ENCODE results near the gene RNF31. TPM values are rescaled to one million over a fixed set of nuclear protein-coding genes. Genes with fewer than 3 reads are reported as not detected.
A peak's percentile ranks its signal among the peaks of the same experiment; 100 is the strongest.

Gene RNF31
- total RNA-seq, 2 donors from 2014 or later: 56.6 to 86.7 TPM

- Mint-ChIP-seq H3K27me3 (no peaks in the 10 kb centered on the region), H3K27ac (no peak overlapping the region), H3K4me1 (peaks cover 13% of the 10 kb centered on the region), H3K9me3 (no peaks in the 10 kb centered on the region), H3K36me3 (ENCODE audit: low read depth) (no peaks in the 10 kb centered on the region), H3K4me3 (no peak overlapping the region)
- ATAC-seq (replicated peaks): no peak
Observed at GRCh38 chr14:24129410-24129998, 17.8 kb upstream of the RNF31 start.

- Mint-ChIP-seq H3K36me3 (ENCODE audit: low read depth) (no peaks in the 10 kb centered on the region), H3K4me3 (no peak within 1 kb of the TSS), H3K9me3 (no peaks in the 10 kb centered on the region), H3K4me1 (peaks cover 17% of the 10 kb centered on the region), H3K27ac (peak within 1 kb of the TSS; percentile 50), H3K27me3 (no peaks in the 10 kb centered on the region)
- no peak for ATAC-seq (replicated peaks)
Observed at GRCh38 chr14:24130380-24130716, 16.9 kb upstream of the RNF31 start, which contains the start of gene FITM1. TSS of gene FITM1 (plus strand) at chr14:24130659. CDS start at chr14:24131564, 905 bp downstream.

GRCh38 chr14:24130717-24131548, 16.4 kb upstream of the RNF31 start:
- no peak for ATAC-seq (replicated peaks)

GRCh38 chr14:24131549-24131966, 15.7 kb upstream of the RNF31 start:
- H3K27ac Mint-ChIP-seq: peak overlapping the region; percentile 83
- no peaks in the 10 kb centered on the region for H3K27me3 Mint-ChIP-seq
- H3K9me3 Mint-ChIP-seq: no peaks in the 10 kb centered on the region
- H3K36me3 Mint-ChIP-seq (ENCODE audit: low read depth): peaks cover 2% of the 10 kb centered on the region
- H3K4me3 Mint-ChIP-seq: peak overlapping the region; percentile 60
- peaks cover 20% of the 10 kb centered on the region for H3K4me1 Mint-ChIP-seq
- no peak for ATAC-seq (replicated peaks)

More at GRCh38 chr14:24130717-24131548, 16.4 kb upstream of the RNF31 start:
- Mint-ChIP-seq H3K9me3 (no peaks in the 10 kb centered on the region), H3K27ac (peak overlapping the region; percentile 50), H3K4me1 (peaks cover 20% of the 10 kb centered on the region), H3K4me3 (no peak overlapping the region), H3K36me3 (ENCODE audit: low read depth) (no peaks in the 10 kb centered on the region), H3K27me3 (no peaks in the 10 kb centered on the region)

- peaks cover 8% of the 10 kb centered on the region for H3K36me3 Mint-ChIP-seq (ENCODE audit: low read depth)
- peak overlapping the region; percentile 60 for H3K4me3 Mint-ChIP-seq
- no peaks in the 10 kb centered on the region for H3K27me3 Mint-ChIP-seq
- no peak for ATAC-seq (replicated peaks)
- no peaks in the 10 kb centered on the region for H3K9me3 Mint-ChIP-seq
- peak overlapping the region; percentile 83 for H3K27ac Mint-ChIP-seq
- peaks cover 26% of the 10 kb centered on the region for H3K4me1 Mint-ChIP-seq
Observed at GRCh38 chr14:24132061-24132685, 15.1 kb upstream of the RNF31 start.

- Mint-ChIP-seq H3K36me3 (ENCODE audit: low read depth) (peaks cover 16% of the 10 kb centered on the region), H3K4me1 (peaks cover 28% of the 10 kb centered on the region), H3K27ac (peak overlapping the region; percentile 83), H3K9me3 (no peaks in the 10 kb centered on the region), H3K4me3 (peak overlapping the region; percentile 60), H3K27me3 (no peaks in the 10 kb centered on the region)
- no peak for ATAC-seq (replicated peaks)
Observed at GRCh38 chr14:24132976-24133375, 14.3 kb upstream of the RNF31 start.

GRCh38 chr14:24133735-24134134, 13.6 kb upstream of the RNF31 start:
- no peak overlapping the region for H3K27ac Mint-ChIP-seq
- H3K9me3 Mint-ChIP-seq: no peaks in the 10 kb centered on the region
- H3K4me1 Mint-ChIP-seq: peaks cover 33% of the 10 kb centered on the region
- H3K36me3 Mint-ChIP-seq (ENCODE audit: low read depth): peaks cover 24% of the 10 kb centered on the region
- H3K27me3 Mint-ChIP-seq: no peaks in the 10 kb centered on the region
- ATAC-seq (replicated peaks): no peak
- H3K4me3 Mint-ChIP-seq: no peak overlapping the region

GRCh38 chr14:24135584-24135833, 11.8 kb upstream of the RNF31 start:
- Mint-ChIP-seq H3K36me3 (ENCODE audit: low read depth) (peaks cover 41% of the 10 kb centered on the region), H3K27me3 (no peaks in the 10 kb centered on the region), H3K4me1 (peaks cover 44% of the 10 kb centered on the region), H3K4me3 (peak overlapping the region; percentile 86), H3K27ac (peak overlapping the region; percentile 75), H3K9me3 (no peaks in the 10 kb centered on the region)
- peak; percentile 5 for ATAC-seq (replicated peaks)

- Mint-ChIP-seq H3K4me3 (peak within 1 kb of the TSS; percentile 86), H3K4me1 (peaks cover 44% of the 10 kb centered on the region), H3K36me3 (ENCODE audit: low read depth) (peaks cover 47% of the 10 kb centered on the region), H3K27ac (peak within 1 kb of the TSS; percentile 91), H3K27me3 (no peaks in the 10 kb centered on the region), H3K9me3 (no peaks in the 10 kb centered on the region)
- peak; percentile 94 for ATAC-seq (replicated peaks)
Observed at GRCh38 chr14:24135834-24136683, 11.2 kb upstream of the RNF31 start, which contains the start of gene PSME1. TSS of gene PSME1 (plus strand) at chr14:24136194. CDS start at chr14:24136263, 69 bp downstream.

GRCh38 chr14:24136684-24137528, 10.4 kb upstream of the RNF31 start:
- H3K27ac Mint-ChIP-seq: peak overlapping the region; percentile 91
- H3K4me3 Mint-ChIP-seq: peak overlapping the region; percentile 86
- peaks cover 43% of the 10 kb centered on the region for H3K4me1 Mint-ChIP-seq
- ATAC-seq (replicated peaks): no peak
- no peaks in the 10 kb centered on the region for H3K27me3 Mint-ChIP-seq
- H3K9me3 Mint-ChIP-seq: no peaks in the 10 kb centered on the region
- peaks cover 55% of the 10 kb centered on the region for H3K36me3 Mint-ChIP-seq (ENCODE audit: low read depth)

- Mint-ChIP-seq H3K27ac (peak overlapping the region; percentile 91), H3K4me3 (peak overlapping the region; percentile 86), H3K36me3 (ENCODE audit: low read depth) (peaks cover 64% of the 10 kb centered on the region), H3K4me1 (peaks cover 42% of the 10 kb centered on the region), H3K9me3 (no peaks in the 10 kb centered on the region), H3K27me3 (no peaks in the 10 kb centered on the region)
- ATAC-seq (replicated peaks): no peak
Observed at GRCh38 chr14:24137529-24138395, 9.5 kb upstream of the RNF31 start.

GRCh38 chr14:24138396-24139271, 8.7 kb upstream of the RNF31 start:
- peaks cover 73% of the 10 kb centered on the region for H3K36me3 Mint-ChIP-seq (ENCODE audit: low read depth)
- H3K27ac Mint-ChIP-seq: peak overlapping the region; percentile 82
- ATAC-seq (replicated peaks): no peak
- H3K27me3 Mint-ChIP-seq: no peaks in the 10 kb centered on the region
- H3K9me3 Mint-ChIP-seq: no peaks in the 10 kb centered on the region
- H3K4me1 Mint-ChIP-seq: peaks cover 45% of the 10 kb centered on the region
- peak overlapping the region; percentile 86 for H3K4me3 Mint-ChIP-seq

All from activated T-helper 17 cell treated with anti-CD3 and anti-CD28 coated beads, Interleukin-2, amount 50 U/mL, for 72 hours (primary cell).